Femur (tissue), 1 donor: Measurements from ENCODE around the gene TNXB.
A peak's percentile ranks its signal among the peaks of the same experiment; 100 is the strongest.
"Not testable (repeated sequence)": the region's sequence is repeated elsewhere in the genome, so short reads cannot be mapped to it uniquely, and the experiment has no call there.

ENCODE experiments used
- DNase-seq: peaks from one replicate; pipeline ENCODE4 v3.0.0-alpha.2; 2017

Gene TNXB

GRCh38 chr6:32111424-32112066 is 2.4 kb upstream of the TNXB start:
- peak; percentile 76 for DNase-seq

- peak; percentile 61 for DNase-seq
Measured at GRCh38 chr6:32110632-32111031, 1.5 kb upstream of the TNXB start.

- no peak for DNase-seq
Measured at GRCh38 chr6:32109765-32110160, 625 bp upstream of the TNXB start.

DNA sequence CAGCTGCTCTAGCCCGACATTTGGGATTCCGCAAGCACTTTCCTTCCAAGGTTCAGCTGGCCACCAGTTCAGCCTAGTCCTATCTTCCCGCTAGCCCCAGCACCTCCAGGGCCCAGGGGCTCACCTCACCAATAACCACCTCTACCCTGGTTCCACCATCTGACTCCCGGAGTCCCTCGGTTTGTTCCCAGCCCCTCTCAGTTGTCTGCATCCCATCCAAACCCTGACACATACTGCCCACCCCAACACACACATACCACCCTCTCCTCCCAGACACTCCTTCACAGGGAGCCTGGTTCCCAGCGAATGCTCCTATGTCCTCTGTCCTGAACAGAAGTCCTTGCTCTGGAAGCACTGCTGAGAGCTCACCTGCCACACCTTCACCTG is 418 bp downstream of the TNXB start:
- DNase-seq, result no peak

DNA sequence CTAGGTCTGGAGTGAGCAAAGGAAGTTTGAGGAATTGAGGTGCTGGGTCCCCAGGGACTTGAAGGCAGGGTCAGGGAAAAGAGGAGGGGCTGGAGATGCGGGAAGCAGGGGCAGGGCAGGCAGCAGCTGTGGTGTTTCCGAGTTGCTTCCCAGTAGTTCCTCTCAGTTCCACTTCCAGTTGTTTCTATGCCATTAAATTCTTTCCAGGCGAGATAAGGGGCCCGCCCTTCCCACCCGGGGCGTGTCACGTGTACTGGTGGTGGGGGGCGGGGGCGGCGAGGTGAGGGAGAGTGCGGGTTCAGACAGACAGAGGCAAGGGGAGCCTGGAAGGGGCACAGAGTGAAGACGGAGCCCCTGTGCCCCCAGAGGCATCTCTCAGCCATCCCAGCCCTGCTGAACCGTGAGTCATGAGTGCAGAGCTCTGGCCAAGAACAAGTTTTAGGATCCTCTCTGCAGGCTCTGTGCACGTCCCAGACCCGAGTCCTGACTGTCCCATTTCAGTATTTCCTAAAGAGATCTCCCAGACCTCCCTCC is 977 bp downstream of the TNXB start:
- DNase-seq, result peak; percentile 88

DNA sequence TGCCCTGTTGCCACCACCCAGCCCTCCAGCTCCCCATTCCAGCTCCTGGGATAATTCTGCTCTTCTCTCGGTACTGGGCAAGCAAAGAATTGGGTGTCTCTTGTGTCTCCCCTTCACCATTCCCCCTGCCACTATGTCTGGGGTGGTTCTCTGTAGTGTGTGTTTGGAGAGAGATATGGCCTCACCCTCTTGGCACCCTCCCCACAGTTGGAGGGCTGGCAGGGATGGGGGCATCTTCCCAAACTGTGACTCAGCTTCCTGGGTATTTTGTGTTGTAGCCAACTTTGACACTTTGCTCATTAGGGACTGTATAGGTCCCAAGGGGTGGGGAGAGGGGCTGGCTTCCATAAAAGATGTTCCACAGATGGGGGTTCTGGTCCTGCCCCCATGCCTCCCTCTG is 1.7 kb downstream of the TNXB start:
- no peak for DNase-seq

DNA sequence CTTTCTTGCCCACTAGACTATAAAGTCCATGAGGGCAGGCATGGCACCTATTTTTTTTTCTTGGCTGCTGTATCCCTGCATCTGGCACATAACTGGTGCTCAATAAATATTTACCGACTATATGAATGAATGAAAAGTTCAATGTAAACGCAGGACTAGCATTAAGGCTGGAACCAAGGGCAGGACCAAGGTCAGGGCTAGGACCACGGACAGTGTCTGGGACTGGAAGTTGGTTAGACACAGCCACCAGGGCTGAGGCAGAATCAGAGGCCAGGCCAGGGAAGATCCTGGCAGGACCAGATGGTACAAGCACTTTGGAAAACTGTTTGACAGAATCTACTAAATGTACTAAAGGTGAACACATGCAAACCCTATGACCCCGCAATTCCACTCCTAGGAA is 3.7 kb downstream of the TNXB start:
- no peak for DNase-seq

GRCh38 chr6:32102255-32102654 is 6.9 kb downstream of the TNXB start:
- no peak for DNase-seq

DNA sequence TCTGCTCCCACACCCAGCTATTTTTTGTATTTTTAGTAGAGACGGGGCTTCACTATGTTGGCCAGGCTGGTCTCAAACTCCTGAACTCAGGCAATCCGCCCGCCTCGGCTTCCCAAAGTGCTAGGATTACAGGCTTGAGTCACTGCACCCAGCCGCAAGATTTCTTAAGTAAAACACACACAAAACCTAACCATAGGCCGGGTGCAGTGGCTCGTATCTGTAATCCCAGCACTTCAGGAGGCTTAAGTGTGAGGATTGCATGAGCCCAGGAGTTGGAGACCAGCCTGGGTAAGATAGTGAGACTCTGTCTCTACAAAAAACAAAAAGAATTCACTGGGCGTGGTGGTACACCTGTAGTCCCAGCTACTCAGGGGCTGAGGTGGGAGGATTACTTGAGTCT is 8.9 kb downstream of the TNXB start:
- DNase-seq, result not testable (repeated sequence)

DNA sequence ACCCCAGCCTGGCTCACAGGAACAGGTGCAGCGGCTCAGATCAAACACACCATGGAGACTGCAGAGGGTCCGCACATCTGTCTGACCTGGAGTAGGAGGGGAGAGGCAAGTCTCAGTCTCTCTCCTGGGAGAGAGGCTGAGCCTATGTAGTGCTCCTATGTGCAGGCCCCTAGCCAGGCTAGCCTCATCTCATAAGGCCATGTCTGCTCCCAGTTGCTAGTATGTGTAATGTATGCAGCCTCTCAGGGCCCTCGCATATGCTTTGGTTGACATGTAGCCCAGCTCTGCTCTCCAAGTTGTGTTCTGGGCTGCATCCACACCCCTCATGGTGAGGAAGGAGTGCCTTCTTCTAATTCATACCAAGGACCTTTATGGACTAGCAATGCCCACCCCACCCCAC is 11.8 kb downstream of the TNXB start:
- no peak for DNase-seq

DNA sequence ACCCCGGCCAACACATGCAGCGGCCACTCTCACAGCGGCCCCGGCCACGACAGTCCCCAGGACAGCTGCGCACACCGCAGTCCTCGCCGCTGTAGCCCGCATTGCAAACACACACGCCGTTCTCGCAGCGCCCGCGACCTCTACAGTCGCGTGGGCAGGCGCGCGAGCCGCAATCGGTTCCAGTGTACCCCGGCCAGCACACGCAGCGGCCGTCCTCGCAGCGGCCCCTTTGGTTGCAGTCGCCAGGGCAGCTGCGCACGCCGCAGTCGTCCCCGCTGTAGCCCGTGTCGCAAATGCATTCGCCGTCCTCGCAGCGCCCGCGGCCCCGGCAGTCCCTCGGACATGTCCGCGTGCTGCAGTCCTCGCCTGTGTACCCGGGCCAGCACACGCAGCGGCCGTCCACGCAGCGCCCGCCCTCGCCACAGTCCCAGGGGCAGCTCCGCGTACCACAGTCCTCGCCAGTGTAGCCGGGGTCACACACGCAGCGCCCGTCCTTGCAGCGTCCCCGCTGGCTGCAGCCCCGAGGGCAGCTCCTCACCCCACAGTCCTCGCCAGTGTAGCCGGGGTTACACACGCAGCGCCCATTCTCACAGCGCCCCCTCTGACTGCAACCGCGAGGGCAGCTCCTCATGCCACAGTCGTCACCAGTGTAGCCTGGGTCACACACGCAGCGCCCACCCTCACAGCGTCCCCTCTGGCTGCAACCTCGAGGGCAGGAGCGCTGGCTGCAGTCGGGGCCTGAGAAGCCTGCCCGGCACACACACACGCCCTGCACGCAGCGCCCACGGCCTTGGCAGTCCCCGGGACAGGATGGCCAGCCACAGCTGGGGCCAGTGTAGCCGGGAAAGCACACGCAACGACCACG is 12.5 kb downstream of the TNXB start:
- DNase-seq, result no peak

DNA sequence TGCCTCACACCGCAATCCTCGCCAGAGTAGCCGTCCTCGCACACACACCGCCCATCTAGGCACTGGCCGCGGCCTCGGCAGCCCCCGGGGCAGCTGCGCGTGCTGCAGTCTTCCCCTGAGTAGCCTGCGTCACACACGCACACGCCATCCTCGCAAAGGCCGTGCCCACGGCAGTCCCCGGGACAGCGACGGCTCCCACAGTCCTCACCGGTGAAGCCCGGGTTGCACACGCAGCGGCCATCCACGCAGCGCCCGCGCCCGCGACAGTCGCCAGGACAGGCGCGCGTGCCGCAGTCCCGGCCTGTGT is 13.1 kb downstream of the TNXB start:
- no peak for DNase-seq

- DNase-seq, result no peak
Measured at GRCh38 chr6:32095338-32096086, 13.6 kb downstream of the TNXB start.

GRCh38 chr6:32092760-32093497 is 16.2 kb downstream of the TNXB start:
- no peak for DNase-seq

DNA sequence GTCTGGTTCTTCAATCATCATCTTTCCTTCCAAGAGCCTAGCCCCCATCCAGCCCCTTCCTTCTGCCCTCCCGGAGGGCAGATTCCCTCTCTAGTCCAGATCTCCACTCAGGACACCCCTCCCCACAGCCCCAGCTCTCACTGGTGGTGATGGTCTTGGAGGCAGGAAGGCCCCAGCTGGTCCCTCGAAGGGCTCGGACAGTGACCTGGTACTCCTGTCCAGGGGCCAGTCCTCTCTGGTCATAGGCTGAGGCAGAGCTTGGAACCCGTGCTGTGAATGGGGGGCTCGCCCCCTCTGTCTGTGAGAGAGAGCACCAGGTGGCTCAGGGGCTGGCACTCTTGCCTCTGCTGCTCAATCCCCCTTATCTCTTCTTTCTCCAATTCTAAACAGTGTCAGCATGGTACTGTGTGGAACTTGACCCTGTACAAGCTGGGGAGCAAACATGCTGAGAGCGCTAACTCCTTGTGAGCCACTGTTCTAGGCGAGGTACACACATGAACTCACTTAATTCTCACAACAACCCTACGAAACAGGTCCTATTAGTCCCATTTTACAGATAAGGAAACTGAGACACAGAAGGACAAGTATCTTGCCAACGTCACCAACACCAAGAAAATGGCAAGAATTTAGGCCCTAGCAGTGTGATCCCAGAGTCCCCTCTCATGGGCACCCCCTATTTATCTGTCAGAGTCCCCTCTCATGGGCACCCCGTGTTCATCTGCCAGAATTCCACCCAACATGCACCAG is 19.9 kb downstream of the TNXB start:
- DNase-seq, result no peak

- DNase-seq, result no peak
Measured at GRCh38 chr6:32088487-32089049, 20.6 kb downstream of the TNXB start.

DNA sequence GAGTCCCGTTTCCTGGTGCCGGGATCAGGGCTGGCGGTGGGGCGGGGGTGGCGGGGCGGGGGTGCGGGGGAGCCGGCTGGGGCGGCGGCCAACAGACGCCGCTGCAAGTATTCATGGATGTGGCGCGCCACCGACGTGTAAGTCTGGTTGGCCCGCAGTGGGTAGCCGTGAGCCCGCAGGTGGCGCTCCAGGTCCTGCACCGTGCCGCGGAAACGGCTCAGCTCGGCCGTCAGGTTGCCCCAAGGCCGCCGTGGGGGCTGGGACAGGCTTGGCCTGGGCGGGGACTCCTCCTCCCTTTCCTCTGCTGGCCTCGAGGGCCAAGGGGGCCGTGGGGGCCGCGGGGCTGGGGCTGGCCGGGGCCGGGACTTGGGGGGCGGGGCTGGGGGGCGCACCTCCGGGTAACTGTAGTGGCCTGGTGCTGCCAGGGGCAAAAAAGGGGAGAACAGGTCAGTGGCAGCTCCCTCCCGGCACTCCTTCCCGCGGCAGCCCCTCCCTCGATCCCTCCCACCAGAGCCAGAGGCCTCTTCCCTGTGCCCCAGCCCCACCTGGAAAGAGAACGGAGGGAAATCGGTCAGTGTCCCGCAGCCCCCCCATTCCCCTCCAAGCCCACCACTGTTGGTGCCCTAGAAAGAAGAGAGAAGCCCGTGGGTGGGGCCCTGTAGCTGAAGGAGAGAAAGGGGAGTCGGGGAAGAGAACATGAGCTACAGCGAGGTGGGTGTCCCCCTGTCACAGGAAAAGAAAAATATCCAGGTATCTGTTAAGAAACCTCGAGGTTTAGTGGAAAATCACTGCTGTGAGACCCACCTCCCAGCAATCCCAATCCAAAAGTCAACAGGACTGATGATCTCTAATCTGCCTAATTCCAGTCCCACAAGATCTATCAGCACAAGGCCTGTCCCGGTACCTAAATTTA is 21.3 kb downstream of the TNXB start:
- DNase-seq, result peak; percentile 88

GRCh38 chr6:32086661-32087573 is 22.2 kb downstream of the TNXB start:
- no peak for DNase-seq

DNA sequence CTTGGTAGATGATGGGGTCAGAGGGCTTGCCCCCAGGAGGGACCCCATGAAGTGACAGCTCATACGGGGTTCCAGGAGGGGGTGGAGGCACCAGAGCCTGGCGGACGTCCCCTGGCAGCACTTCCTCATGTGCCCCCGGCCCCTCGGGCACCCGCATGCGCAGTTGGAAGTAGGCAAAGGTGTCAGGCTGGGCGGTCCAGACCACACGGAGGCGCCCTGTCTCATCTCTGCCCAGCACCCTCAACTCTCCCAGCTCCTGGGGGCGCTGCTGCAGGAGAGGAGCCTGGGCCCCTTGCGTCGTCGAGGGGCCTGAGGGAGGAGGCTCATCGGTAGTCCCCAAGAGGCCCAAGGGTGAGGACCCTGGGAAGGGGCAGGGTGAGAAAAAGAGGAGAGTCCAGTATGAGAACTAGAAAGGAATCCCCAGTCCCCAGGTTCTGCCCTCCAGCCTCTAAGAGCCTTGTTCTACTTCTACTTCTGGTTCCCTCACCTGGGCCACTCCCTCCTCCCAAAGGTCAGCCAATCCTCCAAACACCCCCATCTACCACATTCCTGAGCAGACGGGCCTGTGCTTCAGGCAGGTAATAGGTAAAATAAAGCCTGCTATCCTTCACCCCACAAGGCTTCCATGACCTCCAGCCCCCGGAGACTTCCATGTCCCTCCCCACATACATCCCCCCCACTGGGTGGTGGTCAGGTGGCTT is 23.2 kb downstream of the TNXB start:
- DNase-seq, result no peak
